Peyer's patch (tissue), 4 donors: ENCODE measurements around the gene CCL24. TPM values are rescaled to one million over a fixed set of nuclear protein-coding genes. Genes with fewer than 3 reads are reported as not detected.
"Not testable (repeated sequence)": the region's sequence is repeated elsewhere in the genome, so short reads cannot be mapped to it uniquely, and the experiment has no call there.

ENCODE experiments used
- DNase-seq, 3 donors: peaks; one replicate each; pipeline ENCODE4 v3.0.0-alpha.2; 2017 to 2019
- H3K27ac ChIP-seq, 4 donors: fragments of 200-600 bp; sonication (generic); one replicate each; pipeline ENCODE4 v1.5.1; 2016 to 2019
- H3K27me3 ChIP-seq, 2 donors: fragments of 200-600 bp; sonication (generic); one replicate each; pipeline ENCODE4 v1.5.1; 2019
- H3K36me3 ChIP-seq, 3 donors: fragments of 200-600 bp; sonication (generic); one replicate each; pipeline ENCODE4 v1.5.1; 2016 to 2019
- H3K4me1 ChIP-seq, 4 donors: fragments of 200-600 bp; sonication (generic); one replicate each; pipeline ENCODE4 v1.5.1; 2016 to 2019
- H3K4me3 ChIP-seq, 4 donors: fragments of 200-600 bp; sonication (generic); 1 replicate in 3 of 4; 2 replicates in 1 of 4; pipeline ENCODE4 v1.5.1; 2016 to 2019; ENCODE audit warnings: mild to moderate bottlenecking in 1 of 4
- H3K9me3 ChIP-seq, 4 donors: fragments of 200-600 bp; sonication (generic); one replicate each; pipeline ENCODE4 v1.5.1; 2016 to 2019; ENCODE audit warnings: mild to moderate bottlenecking in 1 of 4
- CTCF ChIP-seq, 6 experiments: fragments of 450-650 bp in 4 of 6; fragments of 200-600 bp in 2 of 6; sonication (generic) in 1 of 6; IDR thresholded peaks; one replicate each; pipeline ENCODE4 v1.5.1; 2017 to 2019; ENCODE audit warnings: antibody characterized with exemption in 6 of 6, mild to moderate bottlenecking in 3 of 6, moderate library complexity in 1 of 6
- POLR2A ChIP-seq, 2 donors: fragments of 450-650 bp; IDR thresholded peaks; one replicate each; pipeline ENCODE4 v1.5.1; 2017; ENCODE audit warnings: antibody characterized with exemption in 2 of 2, mild to moderate bottlenecking in 2 of 2, moderate library complexity in 2 of 2
- total RNA-seq, 4 donors: library from RNA; depleted of rRNA; stranded (reverse); fragments of >200 nt; gene quantifications; one replicate each; pipeline ENCODE4 v1.1.0, GENCODE V29; 2016

CCL24 gene
- total RNA-seq, 4 donors from 2014 or later = 13.1 to 48.7 (median 26.3) TPM

DNA sequence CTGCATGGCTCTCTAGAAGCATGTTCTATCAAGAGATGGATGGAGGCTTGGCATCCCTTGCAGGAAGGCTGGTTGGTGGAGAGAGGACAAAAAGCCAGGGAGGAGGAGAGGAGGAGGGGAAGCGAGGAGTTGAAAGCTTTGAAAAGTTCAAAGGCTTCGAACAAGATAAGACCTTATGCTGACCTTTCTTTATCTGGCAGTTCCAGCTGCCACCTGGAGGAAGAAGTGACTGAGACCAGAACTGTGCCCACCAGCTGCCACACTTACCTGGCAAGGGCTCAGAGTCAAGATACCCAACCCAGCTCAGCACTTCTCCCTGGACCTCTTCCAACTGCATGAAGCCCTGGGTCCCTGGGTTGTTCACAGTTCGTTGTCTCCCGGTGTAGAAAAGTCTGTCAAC, 14.8 kb downstream of the CCL24 start:
- TF ChIP-seq CTCF (IDR thresholded peaks at IDR 0.05) = peak in 2 of 6 experiments; percentile 4 to 10
- TF ChIP-seq POLR2A (IDR thresholded peaks at IDR 0.05) = no peak
- no peaks in the 10 kb centered on the region for H3K27me3 ChIP-seq
- peak in 1 of 3 donors; percentile 49 for DNase-seq

GRCh38 chr7:75796420-75796819, 17.2 kb downstream of the CCL24 start:
- Histone ChIP-seq H3K27me3 (no peaks in the 10 kb centered on the region), H3K9me3 (no peaks in the 10 kb centered on the region), H3K27ac (peak overlapping the region in 2 of 4 donors; percentile 39 to 50), H3K4me1 (peaks cover 0 to 4% (median 0%) of the 10 kb centered on the region in 4 donors), H3K36me3 (no peaks in the 10 kb centered on the region), H3K4me3 (no peak overlapping the region)
- DNase-seq = no peak
- TF ChIP-seq POLR2A (IDR thresholded peaks at IDR 0.05) (no peak), CTCF (IDR thresholded peaks at IDR 0.05) (no peak)

More for the DNA sequence above, 14.8 kb downstream of the CCL24 start:
- Histone ChIP-seq H3K36me3 (no peaks in the 10 kb centered on the region), H3K4me3 (no peak overlapping the region), H3K27ac (no peak overlapping the region), H3K4me1 (no peaks in the 10 kb centered on the region), H3K9me3 (no peaks in the 10 kb centered on the region)

DNA sequence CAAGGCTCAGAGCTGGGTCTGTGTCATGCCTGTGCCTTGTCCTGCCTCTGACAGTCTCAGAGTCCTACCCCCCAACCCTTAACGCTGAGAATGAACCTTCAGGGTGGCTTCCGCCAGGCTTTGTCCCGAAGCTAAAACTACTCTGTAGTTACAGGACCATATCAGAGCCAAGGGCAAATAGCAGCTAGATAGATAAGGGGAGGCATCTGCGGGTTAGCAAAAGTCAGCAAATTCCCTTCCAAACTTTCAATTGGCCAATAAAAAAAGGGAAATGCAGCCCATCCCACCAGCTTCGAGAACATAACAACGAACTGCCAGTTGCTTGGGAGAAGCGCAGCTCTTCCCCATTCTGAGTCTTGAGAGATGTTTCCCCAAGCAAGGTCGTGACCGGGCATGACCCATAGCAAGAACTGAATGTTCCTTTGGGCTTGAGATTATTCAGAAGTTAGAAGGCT, 17.7 kb downstream of the CCL24 start:
- Histone ChIP-seq H3K36me3 (no peaks in the 10 kb centered on the region), H3K27ac (peak overlapping the region in 3 of 4 donors; percentile 5 to 68 (median 67)), H3K4me1 (peaks cover 0 to 9% (median 0%) of the 10 kb centered on the region in 4 donors), H3K27me3 (no peaks in the 10 kb centered on the region), H3K9me3 (no peaks in the 10 kb centered on the region), H3K4me3 (no peak overlapping the region)
- TF ChIP-seq CTCF (IDR thresholded peaks at IDR 0.05) (no peak), POLR2A (IDR thresholded peaks at IDR 0.05) (no peak)
- DNase-seq = peak in 1 of 3 donors; percentile 63

DNA sequence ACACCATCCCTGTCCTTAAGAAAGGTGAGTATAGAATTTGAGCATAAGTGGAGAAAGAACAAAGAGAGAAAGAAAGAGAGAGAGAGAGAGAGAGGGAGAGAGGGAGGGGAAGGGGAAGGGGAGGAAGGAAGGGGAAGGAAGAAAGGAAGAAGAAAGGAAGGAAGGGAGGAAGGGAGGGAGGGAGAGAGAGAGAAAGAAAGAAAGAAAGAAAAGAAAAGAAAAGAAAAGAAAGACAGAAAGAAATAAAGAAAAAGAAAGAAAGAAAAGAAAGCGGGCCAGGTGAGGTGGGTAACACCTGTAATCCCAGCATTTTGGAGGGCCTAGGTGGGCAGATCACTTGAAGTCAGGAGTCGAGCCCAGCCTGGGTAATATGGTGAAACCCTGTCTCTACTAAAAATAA, 19.9 kb downstream of the CCL24 start:
- Histone ChIP-seq H3K4me1 (peaks cover 0 to 9% (median 0%) of the 10 kb centered on the region in 4 donors), H3K4me3 (no peak overlapping the region), H3K9me3 (no peaks in the 10 kb centered on the region), H3K36me3 (no peaks in the 10 kb centered on the region), H3K27ac (no peak overlapping the region), H3K27me3 (no peaks in the 10 kb centered on the region)
- no peak for DNase-seq
- TF ChIP-seq CTCF (IDR thresholded peaks at IDR 0.05) = no peak
- TF ChIP-seq POLR2A (IDR thresholded peaks at IDR 0.05) = no peak

GRCh38 chr7:75792567-75792966, 21.0 kb downstream of the CCL24 start:
- not testable (repeated sequence) for H3K36me3 ChIP-seq, DNase-seq, H3K4me3 ChIP-seq, H3K27ac ChIP-seq, H3K4me1 ChIP-seq, H3K9me3 ChIP-seq, H3K27me3 ChIP-seq

GRCh38 chr7:75789361-75789924, 24.2 kb downstream of the CCL24 start:
- Histone ChIP-seq H3K27me3 (no peaks in the 10 kb centered on the region), H3K4me3 (no peak overlapping the region), H3K36me3 (no peaks in the 10 kb centered on the region), H3K27ac (no peak overlapping the region), H3K4me1 (peaks cover 0 to 9% (median 0%) of the 10 kb centered on the region in 4 donors), H3K9me3 (no peaks in the 10 kb centered on the region)
- DNase-seq = no peak
- no peak for TF ChIP-seq POLR2A (IDR thresholded peaks at IDR 0.05)
- no peak for TF ChIP-seq CTCF (IDR thresholded peaks at IDR 0.05)

GRCh38 chr7:75788154-75788847, 25.3 kb downstream of the CCL24 start:
- not testable (repeated sequence) for H3K4me1 ChIP-seq, H3K27me3 ChIP-seq

GRCh38 chr7:75783058-75783457, 30.5 kb downstream of the CCL24 start:
- not testable (repeated sequence) for H3K4me1 ChIP-seq, H3K27me3 ChIP-seq, H3K4me3 ChIP-seq, H3K27ac ChIP-seq, H3K9me3 ChIP-seq, DNase-seq, H3K36me3 ChIP-seq

More at GRCh38 chr7:75788154-75788847, 25.3 kb downstream of the CCL24 start:
- not testable (repeated sequence) for H3K27ac ChIP-seq, H3K36me3 ChIP-seq, H3K4me3 ChIP-seq, H3K9me3 ChIP-seq, DNase-seq

DNA sequence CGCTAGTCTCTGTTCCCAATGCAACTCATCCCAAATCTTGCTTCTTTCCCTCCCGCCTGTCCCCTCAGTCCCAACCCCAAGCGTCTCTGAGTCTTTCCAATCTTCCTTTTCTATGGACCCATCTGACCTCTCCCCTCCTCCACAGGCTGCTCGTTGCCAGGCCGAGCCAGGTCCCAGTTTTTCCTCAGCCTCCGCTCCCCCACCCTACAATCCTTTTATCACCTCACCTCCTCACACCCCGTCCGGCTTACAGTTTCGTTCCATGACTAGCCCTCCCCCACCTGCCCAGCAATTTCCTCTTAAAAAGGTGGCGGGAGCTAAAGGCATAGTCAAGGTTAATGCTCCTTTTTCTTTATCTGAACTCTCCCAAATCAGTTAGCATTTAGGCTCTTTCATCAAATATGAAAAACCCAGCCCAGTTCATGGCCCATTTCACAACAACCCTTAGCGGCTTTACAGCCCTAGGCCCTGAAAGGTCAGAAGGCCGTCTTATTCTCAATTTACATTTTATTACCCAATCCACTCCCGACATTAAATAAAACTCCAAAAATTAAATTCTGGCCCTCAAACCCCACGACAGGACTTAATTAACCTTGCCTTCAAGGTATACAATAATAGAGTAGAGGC, 32.8 kb downstream of the CCL24 start:
- H3K27me3 ChIP-seq, H3K4me3 ChIP-seq, H3K9me3 ChIP-seq, H3K36me3 ChIP-seq, H3K27ac ChIP-seq, H3K4me1 ChIP-seq, DNase-seq: not testable (repeated sequence)
